ENCODE data around the gene MSH3.
"Not testable (repeated sequence)": the region's sequence is repeated elsewhere in the genome, so short reads cannot be mapped to it uniquely, and the experiment has no call there.

The MSH3 gene

GRCh38 chr5:80885396-80886000 lies 231.0 kb downstream of the MSH3 start:
- DNase-seq (ENCODE audit: low read depth in 3 of 3, low spot score in 1 of 3) = no peak

- no peak for DNase-seq (ENCODE audit: low read depth in 3 of 3, low spot score in 1 of 3)
Observed at GRCh38 chr5:80894083-80894482, 239.6 kb downstream of the MSH3 start.

- no peak for DNase-seq (ENCODE audit: low read depth in 3 of 3, low spot score in 1 of 3)
Observed at GRCh38 chr5:80895523-80895922, 241.1 kb downstream of the MSH3 start.

GRCh38 chr5:80902624-80903023 lies 248.2 kb downstream of the MSH3 start:
- DNase-seq (ENCODE audit: low read depth in 3 of 3, low spot score in 1 of 3) = not testable (repeated sequence)

- no peak for DNase-seq (ENCODE audit: low read depth in 3 of 3, low spot score in 1 of 3)
Observed at GRCh38 chr5:80904533-80905187, 250.2 kb downstream of the MSH3 start.

GRCh38 chr5:80905405-80905804 lies 251.0 kb downstream of the MSH3 start:
- DNase-seq (ENCODE audit: low read depth in 3 of 3, low spot score in 1 of 3) = no peak

GRCh38 chr5:80912479-80912878 lies 258.0 kb downstream of the MSH3 start:
- DNase-seq (ENCODE audit: low read depth in 3 of 3, low spot score in 1 of 3) = no peak

DNA sequence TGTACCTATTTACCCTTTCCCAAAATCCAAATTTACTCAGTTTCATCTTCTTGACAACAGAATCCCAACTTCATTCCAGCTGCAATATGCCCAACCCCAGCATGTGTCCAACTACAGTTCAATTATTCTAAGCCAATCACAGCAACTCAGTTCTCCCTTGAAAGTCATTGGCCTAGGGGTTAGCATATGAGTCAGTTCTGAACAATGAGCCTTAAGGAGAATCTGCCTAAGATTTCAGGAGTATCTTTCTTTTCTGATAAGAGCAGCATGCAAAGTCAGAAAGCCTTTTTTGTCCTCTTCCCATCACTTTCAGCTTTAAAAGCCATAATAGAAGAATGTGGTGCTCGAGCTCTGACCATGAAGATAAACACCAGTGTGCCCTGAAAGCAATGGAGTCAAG lies 261.3 kb downstream of the MSH3 start:
- no peak for DNase-seq (ENCODE audit: low read depth in 3 of 3, low spot score in 1 of 3)

DNA sequence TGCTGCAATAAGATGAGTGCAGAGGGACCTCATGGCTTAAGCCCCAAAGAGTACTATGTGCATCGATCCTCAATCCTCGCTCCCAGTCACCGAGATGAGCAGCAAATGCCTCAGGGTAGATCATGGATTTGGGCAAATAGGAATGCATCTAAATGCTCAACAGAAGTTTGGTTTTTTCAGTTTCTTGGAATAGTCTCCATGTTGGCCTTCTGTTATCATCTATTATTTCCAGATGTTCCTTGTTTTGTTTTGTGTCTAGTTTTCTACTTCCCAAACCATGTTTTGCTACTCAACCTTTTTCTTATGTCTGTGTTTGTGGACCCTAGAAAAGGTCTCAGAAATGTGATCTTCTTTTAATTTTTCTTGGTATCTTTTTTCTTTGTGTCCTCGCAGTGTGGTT lies 262.2 kb downstream of the MSH3 start:
- DNase-seq (ENCODE audit: low read depth in 3 of 3, low spot score in 1 of 3) = no peak

- no peak for DNase-seq (ENCODE audit: low read depth in 3 of 3, low spot score in 1 of 3)
Observed at GRCh38 chr5:80917631-80918030, 263.2 kb downstream of the MSH3 start.

DNA sequence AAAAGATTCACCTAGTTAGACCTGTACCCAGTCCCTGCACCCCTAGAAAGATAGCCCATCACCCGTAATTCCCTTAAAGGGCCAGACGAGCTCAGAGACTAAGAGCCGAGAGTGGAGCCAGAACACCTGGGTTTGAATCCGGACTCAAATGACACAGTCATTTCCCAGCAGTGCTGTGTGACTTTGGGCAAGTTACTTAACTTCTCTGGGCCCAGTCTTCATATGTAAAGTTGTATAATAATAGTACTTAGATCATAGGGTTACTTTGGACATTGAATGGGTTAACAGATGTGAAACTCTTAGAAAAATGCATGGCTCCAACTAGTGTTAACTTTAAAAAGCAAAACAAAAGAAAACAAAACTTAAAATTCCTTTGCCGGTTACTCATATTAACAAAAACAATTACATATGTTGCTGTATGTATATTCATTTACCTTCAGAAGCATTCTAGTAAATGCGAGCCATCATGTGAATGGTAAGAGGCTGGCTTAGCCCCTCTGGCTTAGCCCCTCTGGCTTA lies 265.3 kb downstream of the MSH3 start:
- DNase-seq (ENCODE audit: low read depth in 3 of 3, low spot score in 1 of 3) = no peak

GRCh38 chr5:80920333-80920732 lies 265.9 kb downstream of the MSH3 start:
- no peak for DNase-seq (ENCODE audit: low read depth in 3 of 3, low spot score in 1 of 3)

- DNase-seq (ENCODE audit: low read depth in 3 of 3, low spot score in 1 of 3) = no peak
Observed at GRCh38 chr5:80921026-80921425, 266.6 kb downstream of the MSH3 start.

DNA sequence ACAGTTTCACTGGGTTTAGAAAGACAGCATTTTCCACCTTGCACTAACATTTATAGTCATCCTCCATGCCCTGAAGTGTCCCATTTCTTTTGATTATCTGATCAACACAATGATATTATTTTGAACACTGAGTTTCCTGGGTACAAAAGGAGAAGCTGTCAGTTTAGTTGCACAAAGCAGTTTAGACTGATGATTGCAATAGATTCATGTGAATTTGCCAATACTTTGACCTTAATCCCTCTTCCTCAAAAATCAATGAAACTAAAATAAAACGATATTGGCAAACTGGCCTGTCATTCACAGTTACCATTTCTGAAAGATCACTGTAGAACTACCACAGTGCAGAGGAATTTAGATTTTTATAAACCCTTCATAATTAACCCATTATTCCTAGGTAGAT lies 271.5 kb downstream of the MSH3 start:
- no peak for DNase-seq (ENCODE audit: low read depth in 3 of 3, low spot score in 1 of 3)

Measured in stimulated activated CD4-positive, alpha-beta T cell treated with anti-CD3 and anti-CD28 coated beads, TNF-alpha, amount 100 ng/mL, for 1 hour (primary cell).